ENCODE data around the gene RPL13A.

DNA sequence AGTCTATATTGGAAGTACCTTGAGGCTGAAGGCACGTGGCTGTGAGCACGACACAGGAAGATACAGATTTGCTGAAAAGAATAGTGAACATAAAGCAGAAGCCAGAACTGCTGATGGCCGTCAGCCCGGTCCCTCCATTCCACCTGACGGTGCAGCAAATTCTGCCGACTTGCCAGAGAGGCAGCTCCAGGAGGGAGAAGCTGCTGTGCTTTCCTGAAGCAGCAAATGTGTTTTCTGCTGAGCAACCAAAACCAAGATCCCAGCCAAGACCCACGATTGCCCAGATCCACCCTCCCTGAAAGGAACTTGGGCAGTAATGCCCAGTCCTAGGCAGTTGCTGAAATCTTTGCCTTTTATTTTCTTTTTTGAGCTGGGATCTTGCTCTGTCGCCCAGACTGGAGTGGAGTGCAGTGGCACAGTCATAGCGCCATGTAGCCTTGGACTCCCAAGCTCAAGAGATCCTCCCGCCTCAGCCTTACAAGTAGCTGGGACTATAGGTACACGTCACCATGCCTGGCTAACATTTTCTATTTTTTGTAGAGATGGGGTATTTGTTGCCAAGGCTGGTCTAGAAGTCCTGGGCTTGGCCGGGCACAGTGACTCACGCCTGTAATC, 33.4 kb downstream of the RPL13A start:
- TF ChIP-seq GATA3 (IDR thresholded peaks at IDR 0.05; ENCODE audit: low read depth, low read length) (no peak), GATA2 (IDR thresholded peaks at IDR 0.05; ENCODE audit: low read depth, low read length) (no peak)
